ENCODE measurements around the gene GPATCH11. TPM values are rescaled to one million over a fixed set of nuclear protein-coding genes. Genes with fewer than 3 reads are reported as not detected.

The GPATCH11 gene
- total RNA-seq, 1 donor from 2014 or later, result 10.8 TPM

DNA sequence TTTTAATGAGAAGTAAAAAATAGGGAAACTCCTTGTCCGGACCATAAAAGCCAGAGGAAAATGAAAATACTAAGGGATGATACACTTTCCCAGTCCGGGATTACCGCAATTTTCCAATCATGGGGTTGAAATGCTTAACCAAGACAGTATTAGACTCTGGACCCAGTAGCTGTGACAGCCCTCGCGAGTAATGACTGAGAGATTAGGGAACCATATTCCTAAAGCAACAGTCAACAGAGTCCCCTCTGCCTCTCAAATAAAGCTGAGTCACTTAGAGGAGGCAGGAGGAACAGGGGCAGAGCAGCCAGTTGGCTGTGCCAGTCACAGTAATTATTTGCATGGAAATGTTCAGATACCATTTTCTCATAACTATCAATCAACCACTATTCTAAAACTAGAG, 34.8 kb downstream of the GPATCH11 start:
- Histone ChIP-seq H3K27ac (no peak overlapping the region), H3K27me3 (ENCODE audit: low read depth) (no peaks in the 10 kb centered on the region), H3K9me3 (no peaks in the 10 kb centered on the region), H3K4me3 (no peak overlapping the region), H3K4me1 (no peaks in the 10 kb centered on the region), H3K36me3 (peaks cover 94% of the 10 kb centered on the region)
- no peak for DNase-seq
- intact Hi-C loops (cut with DNase I), result no loop called here
- TF ChIP-seq, protein P1, sequence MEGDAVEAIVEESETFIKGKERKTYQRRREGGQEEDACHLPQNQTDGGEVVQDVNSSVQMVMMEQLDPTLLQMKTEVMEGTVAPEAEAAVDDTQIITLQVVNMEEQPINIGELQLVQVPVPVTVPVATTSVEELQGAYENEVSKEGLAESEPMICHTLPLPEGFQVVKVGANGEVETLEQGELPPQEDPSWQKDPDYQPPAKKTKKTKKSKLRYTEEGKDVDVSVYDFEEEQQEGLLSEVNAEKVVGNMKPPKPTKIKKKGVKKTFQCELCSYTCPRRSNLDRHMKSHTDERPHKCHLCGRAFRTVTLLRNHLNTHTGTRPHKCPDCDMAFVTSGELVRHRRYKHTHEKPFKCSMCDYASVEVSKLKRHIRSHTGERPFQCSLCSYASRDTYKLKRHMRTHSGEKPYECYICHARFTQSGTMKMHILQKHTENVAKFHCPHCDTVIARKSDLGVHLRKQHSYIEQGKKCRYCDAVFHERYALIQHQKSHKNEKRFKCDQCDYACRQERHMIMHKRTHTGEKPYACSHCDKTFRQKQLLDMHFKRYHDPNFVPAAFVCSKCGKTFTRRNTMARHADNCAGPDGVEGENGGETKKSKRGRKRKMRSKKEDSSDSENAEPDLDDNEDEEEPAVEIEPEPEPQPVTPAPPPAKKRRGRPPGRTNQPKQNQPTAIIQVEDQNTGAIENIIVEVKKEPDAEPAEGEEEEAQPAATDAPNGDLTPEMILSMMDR (IDR thresholded peaks at IDR 0.05), result no peak
- no peak for ATAC-seq

DNA sequence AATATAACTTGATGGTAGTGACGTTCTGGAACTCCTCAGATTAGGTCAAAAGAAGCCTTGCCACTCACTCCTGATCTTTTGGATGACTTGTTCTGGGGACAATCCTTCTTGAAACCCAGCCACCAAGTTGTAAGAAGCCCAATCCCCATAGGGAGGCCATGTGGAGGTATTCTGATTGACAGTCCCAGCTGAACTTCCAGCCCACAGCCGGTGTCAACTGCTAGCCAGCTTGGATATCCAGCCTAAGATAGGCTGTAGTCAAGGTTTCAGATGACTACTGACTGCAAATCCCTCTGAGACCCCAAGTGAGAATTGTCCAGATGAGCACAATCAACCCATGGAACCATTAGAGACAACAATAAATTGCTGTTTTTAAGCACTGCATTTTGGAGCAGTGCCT, 41.1 kb downstream of the GPATCH11 start:
- intact Hi-C loops (cut with DNase I), result no loop called here
- Histone ChIP-seq H3K27me3 (ENCODE audit: low read depth) (no peaks in the 10 kb centered on the region), H3K4me3 (no peak overlapping the region), H3K9me3 (no peaks in the 10 kb centered on the region), H3K36me3 (peaks cover 91% of the 10 kb centered on the region), H3K4me1 (no peaks in the 10 kb centered on the region), H3K27ac (no peak overlapping the region)
- DNase-seq (no peak), ATAC-seq (no peak)
- TF ChIP-seq, protein P1 (IDR thresholded peaks at IDR 0.05), result no peak

DNA sequence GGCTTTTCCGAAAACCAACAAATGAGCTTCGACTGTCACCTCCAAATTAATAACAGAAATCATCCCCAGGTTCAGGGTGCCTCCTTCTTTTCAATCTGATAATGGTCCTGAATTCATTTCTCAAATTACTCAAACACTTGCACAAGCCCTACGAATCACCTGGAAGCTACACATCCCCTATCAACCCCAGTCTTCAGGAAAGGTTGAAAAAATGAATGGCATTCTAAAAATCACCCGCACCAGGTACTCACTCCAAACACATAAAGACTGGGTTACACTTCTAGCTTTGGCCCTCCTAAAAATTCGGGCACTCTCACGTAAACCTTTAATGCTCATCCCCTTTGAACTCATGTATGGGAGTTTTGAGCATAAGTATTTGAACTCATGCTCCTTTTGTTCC, 48.6 kb downstream of the GPATCH11 start:
- H3K27ac ChIP-seq, result no peak overlapping the region
- H3K4me3 ChIP-seq, result no peak overlapping the region
- H3K9me3 ChIP-seq, result no peaks in the 10 kb centered on the region
- intact Hi-C loops (cut with DNase I), result no loop called here
- TF ChIP-seq, protein P1 (IDR thresholded peaks at IDR 0.05), result no peak
- H3K27me3 ChIP-seq (ENCODE audit: low read depth), result no peaks in the 10 kb centered on the region
- no peaks in the 10 kb centered on the region for H3K4me1 ChIP-seq
- DNase-seq (no peak), ATAC-seq (no peak)
- peaks cover 98% of the 10 kb centered on the region for H3K36me3 ChIP-seq

DNA sequence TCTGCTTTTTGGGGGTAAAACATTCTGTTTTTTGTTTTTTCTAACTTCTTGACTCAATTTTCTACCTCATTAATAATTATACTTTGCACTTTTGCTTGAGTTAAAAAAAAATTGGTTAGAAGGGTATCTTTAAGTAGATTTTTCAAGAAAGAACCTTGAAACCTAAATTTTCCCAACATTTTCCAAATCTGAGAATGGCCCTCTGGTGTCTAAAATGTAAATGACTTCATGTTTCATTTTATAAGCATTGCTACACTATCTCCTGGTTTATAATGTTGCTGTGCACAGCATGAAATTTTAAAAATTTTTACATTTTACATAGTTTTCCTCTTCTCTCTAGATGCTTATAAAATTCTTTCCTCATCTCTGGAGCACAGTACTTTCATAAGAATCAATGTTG, 58.2 kb downstream of the GPATCH11 start:
- TF ChIP-seq, protein P1 (IDR thresholded peaks at IDR 0.05), result no peak
- intact Hi-C loops (cut with DNase I), result no loop called here
- Histone ChIP-seq H3K27ac (no peak overlapping the region), H3K4me1 (no peaks in the 10 kb centered on the region), H3K27me3 (ENCODE audit: low read depth) (no peaks in the 10 kb centered on the region), H3K36me3 (peaks cover 100% of the 10 kb centered on the region), H3K9me3 (no peaks in the 10 kb centered on the region), H3K4me3 (no peak overlapping the region)
- DNase-seq (no peak), ATAC-seq (no peak)

DNA sequence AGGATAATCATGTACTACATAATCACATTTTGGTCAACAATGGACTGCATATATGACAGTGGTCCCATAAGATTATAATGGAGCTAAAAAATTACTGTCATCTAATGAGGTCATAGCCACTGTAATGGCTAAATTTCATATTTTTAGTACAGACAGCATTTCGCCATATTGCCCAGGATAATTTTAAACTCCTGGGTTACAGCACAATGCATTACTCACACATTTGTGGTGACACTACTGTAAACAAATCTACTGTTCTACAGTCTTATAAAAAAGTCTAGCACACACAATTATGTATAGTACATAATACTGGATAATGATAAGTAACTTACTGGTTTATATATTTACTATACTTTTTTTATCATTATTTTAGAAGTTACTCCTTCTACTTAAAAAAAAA, 59.7 kb downstream of the GPATCH11 start:
- Histone ChIP-seq H3K4me3 (no peak overlapping the region), H3K4me1 (no peaks in the 10 kb centered on the region), H3K27ac (no peak overlapping the region), H3K27me3 (ENCODE audit: low read depth) (no peaks in the 10 kb centered on the region), H3K36me3 (peaks cover 100% of the 10 kb centered on the region), H3K9me3 (no peaks in the 10 kb centered on the region)
- no peak for DNase-seq
- intact Hi-C loops (cut with DNase I), result no loop called here
- ATAC-seq, result no peak
- TF ChIP-seq, protein P1 (IDR thresholded peaks at IDR 0.05), result no peak

DNA sequence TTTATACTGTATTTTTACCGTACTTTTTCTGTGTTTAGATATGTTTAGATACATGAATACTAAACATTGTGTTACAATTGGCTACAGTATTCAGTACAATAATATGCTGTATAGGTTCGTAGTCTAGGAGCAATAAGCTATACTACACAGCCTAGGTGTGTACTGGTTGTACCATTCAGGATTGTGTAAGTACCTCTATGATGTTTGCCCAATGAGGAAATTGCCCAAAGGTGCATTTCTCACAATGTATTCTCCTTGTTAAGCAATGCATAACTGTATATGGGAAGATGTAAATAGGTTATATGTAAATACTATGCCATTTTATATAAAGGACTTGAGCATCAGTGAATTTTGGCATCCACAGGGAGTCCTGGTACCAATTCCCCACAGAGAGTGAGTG, 61.7 kb downstream of the GPATCH11 start:
- no peaks in the 10 kb centered on the region for H3K27me3 ChIP-seq (ENCODE audit: low read depth)
- no peak overlapping the region for H3K4me3 ChIP-seq
- H3K27ac ChIP-seq, result no peak overlapping the region
- intact Hi-C loops (cut with DNase I), result no loop called here
- ATAC-seq, result no peak
- peaks cover 79% of the 10 kb centered on the region for H3K36me3 ChIP-seq
- TF ChIP-seq, protein P1 (IDR thresholded peaks at IDR 0.05), result no peak
- no peak for DNase-seq
- H3K4me1 ChIP-seq, result peaks cover 8% of the 10 kb centered on the region
- no peaks in the 10 kb centered on the region for H3K9me3 ChIP-seq

All from lower lobe of right lung (tissue), 2 donors.